Right renal pelvis (tissue), 4 donors: ENCODE results near the gene ZNF439. TPM values are rescaled to one million over a fixed set of nuclear protein-coding genes. Genes with fewer than 3 reads are reported as not detected.
"Not testable (repeated sequence)": the region's sequence is repeated elsewhere in the genome, so short reads cannot be mapped to it uniquely, and the experiment has no call there.

Experiments used
- DNase-seq, 4 donors: peaks; one replicate each; pipeline ENCODE4 v3.0.0-alpha.2; 2013; ENCODE audit warnings: low read depth in 4 of 4, low spot score in 3 of 4, missing footprints in 1 of 4
- polyA plus RNA-seq, 4 donors: library from polyadenylated mRNA; unstranded; fragments of 120-200 nt; gene quantifications; one replicate each; pipeline ENCODE4 v1.2.1, GENCODE V29; 2013; ENCODE audit not compliant: insufficient read length in 4 of 4

Gene ZNF439
- 10 to 100 TPM; 17.3 to 24.1 (median 21.2) TPM for polyA plus RNA-seq

GRCh38 chr19:11848594-11849469, at the start of gene ZNF439:
Gene ZNF439 (plus strand): TSS chr19:11848726. CDS start chr19:11848868, 142 bp downstream.
- peak; percentile 79 to 87 (median 83) for DNase-seq

GRCh38 chr19:11806354-11807098, 42.0 kb upstream of the ZNF439 start:
- DNase-seq = no peak

GRCh38 chr19:11807099-11807380, 41.5 kb upstream of the ZNF439 start:
- DNase-seq = no peak

GRCh38 chr19:11813703-11814028, 34.9 kb upstream of the ZNF439 start:
- no peak for DNase-seq

- DNase-seq = peak; percentile 88 to 92 (median 91)
These were observed 34.4 kb upstream of the ZNF439 start, which contains the start of gene ZNF440 for GRCh38 chr19:11814029-11814699. Gene ZNF440 (plus strand): TSS chr19:11814273. CDS start chr19:11814448, 175 bp downstream.

GRCh38 chr19:11814700-11815035, 33.9 kb upstream of the ZNF439 start:
- DNase-seq = peak in 1 of 4 donors; percentile 21

GRCh38 chr19:11821474-11822109, 26.9 kb upstream of the ZNF439 start:
- no peak for DNase-seq

- DNase-seq = not testable (repeated sequence)
These were observed 19.3 kb upstream of the ZNF439 start for GRCh38 chr19:11828957-11829876.

- no peak for DNase-seq
These were observed 16.1 kb upstream of the ZNF439 start for GRCh38 chr19:11832253-11832912.

GRCh38 chr19:11833541-11833940, 15.0 kb upstream of the ZNF439 start:
- DNase-seq = no peak

GRCh38 chr19:11835626-11836066, 12.9 kb upstream of the ZNF439 start:
- not testable (repeated sequence) for DNase-seq

GRCh38 chr19:11843722-11844121, 4.8 kb upstream of the ZNF439 start:
- DNase-seq = peak in 3 of 4 donors; percentile 10 to 38 (median 22)

GRCh38 chr19:11847615-11848014, 911 bp upstream of the ZNF439 start:
- not testable (repeated sequence) for DNase-seq

- DNase-seq = no peak
These were observed 329 bp upstream of the ZNF439 start for GRCh38 chr19:11848200-11848593.

- not testable (repeated sequence) for DNase-seq
These were observed 1.8 kb downstream of the ZNF439 start for GRCh38 chr19:11850289-11850688.

- DNase-seq = no peak
These were observed 4.8 kb downstream of the ZNF439 start for GRCh38 chr19:11853358-11853757.

- DNase-seq = no peak
These were observed 8.2 kb downstream of the ZNF439 start for GRCh38 chr19:11856596-11857250.

- DNase-seq = no peak
These were observed 12.2 kb downstream of the ZNF439 start for GRCh38 chr19:11860721-11861120.

GRCh38 chr19:11861301-11861700, 12.8 kb downstream of the ZNF439 start:
- DNase-seq = no peak
